Loucy (cell line): ENCODE data around the gene PHKA1.

Experiments
- CTCF ChIP-seq: fragments of 200-600 bp; sonication (generic); conservative IDR thresholded peaks from 2 replicates; pipeline ENCODE4 v1.5.1; 2014; ENCODE audit warnings: mild to moderate bottlenecking, antibody characterized with exemption, low read length
- EZH2phosphoT487 ChIP-seq: fragments of 200-600 bp; IDR thresholded peaks from 2 replicates; pipeline ENCODE4 v1.6.1; 2018; ENCODE audit warnings: antibody characterized with exemption, mild to moderate bottlenecking, moderate library complexity, borderline replicate concordance

- no peak for TF ChIP-seq CTCF
- no peak for TF ChIP-seq EZH2phosphoT487
These were observed 174.3 kb downstream of the PHKA1 start for GRCh38 chrX:72539822-72540221.
